C4-2B (cell line): ENCODE measurements around the gene NCKIPSD.

Source experiments
- ZFX ChIP-seq: fragments of 450-650 bp; IDR thresholded peaks from 2 replicates; pipeline ENCODE4 v1.6.1; 2017
- TF ChIP-seq, protein P1 (sequence below): fragments of 450-650 bp; conservative IDR thresholded peaks from 2 replicates; pipeline ENCODE4 v1.5.1; 2017; ENCODE audit warnings: mild to moderate bottlenecking

GRCh38 chr3:48641396-48641795 is 44.3 kb downstream of the NCKIPSD start:
- TF ChIP-seq, protein P1, sequence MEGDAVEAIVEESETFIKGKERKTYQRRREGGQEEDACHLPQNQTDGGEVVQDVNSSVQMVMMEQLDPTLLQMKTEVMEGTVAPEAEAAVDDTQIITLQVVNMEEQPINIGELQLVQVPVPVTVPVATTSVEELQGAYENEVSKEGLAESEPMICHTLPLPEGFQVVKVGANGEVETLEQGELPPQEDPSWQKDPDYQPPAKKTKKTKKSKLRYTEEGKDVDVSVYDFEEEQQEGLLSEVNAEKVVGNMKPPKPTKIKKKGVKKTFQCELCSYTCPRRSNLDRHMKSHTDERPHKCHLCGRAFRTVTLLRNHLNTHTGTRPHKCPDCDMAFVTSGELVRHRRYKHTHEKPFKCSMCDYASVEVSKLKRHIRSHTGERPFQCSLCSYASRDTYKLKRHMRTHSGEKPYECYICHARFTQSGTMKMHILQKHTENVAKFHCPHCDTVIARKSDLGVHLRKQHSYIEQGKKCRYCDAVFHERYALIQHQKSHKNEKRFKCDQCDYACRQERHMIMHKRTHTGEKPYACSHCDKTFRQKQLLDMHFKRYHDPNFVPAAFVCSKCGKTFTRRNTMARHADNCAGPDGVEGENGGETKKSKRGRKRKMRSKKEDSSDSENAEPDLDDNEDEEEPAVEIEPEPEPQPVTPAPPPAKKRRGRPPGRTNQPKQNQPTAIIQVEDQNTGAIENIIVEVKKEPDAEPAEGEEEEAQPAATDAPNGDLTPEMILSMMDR: no peak
- no peak for TF ChIP-seq ZFX
